ENCODE results near the gene PDGFC. TPM values are rescaled to one million over a fixed set of nuclear protein-coding genes. Genes with fewer than 3 reads are reported as not detected.

PDGFC gene
- polyA plus RNA-seq, 1 experiment: 72.7 TPM

DNA sequence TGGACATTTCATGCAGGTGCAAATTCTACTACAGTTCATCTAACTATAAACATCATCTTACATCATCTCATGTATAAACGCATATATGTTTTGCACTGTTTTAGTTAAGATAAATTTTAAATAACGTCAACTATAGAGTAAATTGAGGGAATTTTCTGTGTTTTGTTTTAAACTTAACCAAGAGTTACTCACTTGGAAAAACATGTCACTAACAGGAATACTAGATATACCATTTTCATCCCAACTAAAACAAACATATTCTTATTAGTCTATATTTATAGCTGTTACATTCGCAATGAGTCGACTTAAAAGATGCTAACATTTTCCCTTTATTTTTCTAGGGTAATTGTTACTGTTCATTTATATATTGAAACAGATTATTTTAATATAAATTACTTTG is 159.6 kb downstream of the PDGFC start:
- Histone ChIP-seq H3K27ac (ENCODE audit: low read depth, low read length) (no peak overlapping the region), H3K4me3 (ENCODE audit: low read depth, low read length) (no peak overlapping the region), H3K9me3 (ENCODE audit: control insufficient read depth, insufficient read depth, low read length) (no peaks in the 10 kb centered on the region), H3K27me3 (ENCODE audit: control insufficient read depth, insufficient read depth, low read length) (no peaks in the 10 kb centered on the region)
- ChIA-PET CTCF (no interaction called here), POLR2A (no interaction called here)
- DNase-seq (ENCODE audit: low read depth, low spot score): no peak
- no peak for TF ChIP-seq CTCF (IDR thresholded peaks at IDR 0.05; ENCODE audit: low read depth, low read length)

DNA sequence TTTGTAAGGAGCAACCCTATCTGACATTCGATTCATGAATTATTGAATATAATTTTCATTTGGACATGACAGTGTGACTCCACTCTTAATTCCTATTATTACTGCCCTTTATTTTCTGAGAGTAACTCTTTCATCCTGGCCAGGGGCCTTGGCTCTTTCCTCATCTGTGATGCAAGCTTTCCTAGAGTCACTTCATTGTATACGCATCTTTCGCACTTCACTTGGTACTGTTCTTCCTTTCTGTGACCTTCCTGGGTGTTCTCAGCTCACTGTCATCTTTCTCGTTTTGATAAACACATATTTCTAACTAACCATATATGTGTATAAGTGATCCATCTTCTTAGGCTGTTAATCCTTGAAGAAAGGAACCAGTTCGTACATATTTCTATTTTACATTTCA is 160.3 kb downstream of the PDGFC start:
- no peak overlapping the region for H3K27ac ChIP-seq (ENCODE audit: low read depth, low read length)
- TF ChIP-seq CTCF (IDR thresholded peaks at IDR 0.05; ENCODE audit: low read depth, low read length): no peak
- no peak for DNase-seq (ENCODE audit: low read depth, low spot score)
- no peaks in the 10 kb centered on the region for H3K27me3 ChIP-seq (ENCODE audit: control insufficient read depth, insufficient read depth, low read length)
- H3K9me3 ChIP-seq (ENCODE audit: control insufficient read depth, insufficient read depth, low read length): no peaks in the 10 kb centered on the region
- H3K4me3 ChIP-seq (ENCODE audit: low read depth, low read length): no peak overlapping the region
- POLR2A ChIA-PET: no interaction called here
- CTCF ChIA-PET: no interaction called here

GRCh38 chr4:156805696-156806095 is 165.9 kb downstream of the PDGFC start:
- CTCF ChIA-PET: no interaction called here
- POLR2A ChIA-PET: no interaction called here
- Histone ChIP-seq H3K9me3 (ENCODE audit: control insufficient read depth, insufficient read depth, low read length) (no peaks in the 10 kb centered on the region), H3K4me3 (ENCODE audit: low read depth, low read length) (no peak overlapping the region), H3K27ac (ENCODE audit: low read depth, low read length) (no peak overlapping the region), H3K27me3 (ENCODE audit: control insufficient read depth, insufficient read depth, low read length) (no peaks in the 10 kb centered on the region)
- TF ChIP-seq CTCF (IDR thresholded peaks at IDR 0.05; ENCODE audit: low read depth, low read length): no peak
- DNase-seq (ENCODE audit: low read depth, low spot score): no peak

- ChIA-PET POLR2A (no interaction called here), CTCF (no interaction called here)
- Histone ChIP-seq H3K4me3 (ENCODE audit: low read depth, low read length) (no peak overlapping the region), H3K9me3 (ENCODE audit: control insufficient read depth, insufficient read depth, low read length) (no peaks in the 10 kb centered on the region), H3K27me3 (ENCODE audit: control insufficient read depth, insufficient read depth, low read length) (no peaks in the 10 kb centered on the region), H3K27ac (ENCODE audit: low read depth, low read length) (no peak overlapping the region)
- DNase-seq (ENCODE audit: low read depth, low spot score): no peak
- no peak for TF ChIP-seq CTCF (IDR thresholded peaks at IDR 0.05; ENCODE audit: low read depth, low read length)
Observed at GRCh38 chr4:156803056-156803455, 168.5 kb downstream of the PDGFC start.

- TF ChIP-seq CTCF (IDR thresholded peaks at IDR 0.05; ENCODE audit: low read depth, low read length): 0 out of 2 replicates have a peak, but pooled peaks have one; percentile 8
- no peak for DNase-seq (ENCODE audit: low read depth, low spot score)
- Histone ChIP-seq H3K4me3 (ENCODE audit: low read depth, low read length) (no peak overlapping the region), H3K27ac (ENCODE audit: low read depth, low read length) (no peak overlapping the region), H3K9me3 (ENCODE audit: control insufficient read depth, insufficient read depth, low read length) (peaks cover 3% of the 10 kb centered on the region; the same call in 1 of the 2 replicates), H3K27me3 (ENCODE audit: control insufficient read depth, insufficient read depth, low read length) (no peaks in the 10 kb centered on the region)
- ChIA-PET POLR2A (no interaction called here), CTCF (interaction anchor here (0.6 to 1.6 kb wide), 5 partner anchors 10 to 168 kb away, joined by 3 to 6 read pairs (median 3); no protein-coding TSS in a partner anchor)
Observed at GRCh38 chr4:156800463-156800862, 171.1 kb downstream of the PDGFC start.
